HCT116 (cell line): ENCODE data around the gene PCLO.

Source experiments
- ELF1 ChIP-seq: IDR thresholded peaks from 2 replicates; pipeline ENCODE4 v1.6.1; 2012; ENCODE audit warnings: low read depth, borderline replicate concordance
- EZH2 ChIP-seq: fragments of 200-600 bp; sonication (generic); IDR thresholded peaks from 2 replicates; pipeline ENCODE4 v1.6.1; 2017; ENCODE audit warnings: antibody characterized with exemption, mixed run types
- EZH2phosphoT487 ChIP-seq: fragments of 200-600 bp; IDR thresholded peaks from 2 replicates; pipeline ENCODE4 v1.6.1; 2018; ENCODE audit warnings: antibody characterized with exemption, borderline replicate concordance
- FOSL1 ChIP-seq: IDR thresholded peaks from 2 replicates; pipeline ENCODE4 v1.6.1; 2012; ENCODE audit warnings: low read depth
- POLR2A ChIP-seq: IDR thresholded peaks from 2 replicates; pipeline ENCODE4 v1.7.0; 2011; ENCODE audit warnings: borderline replicate concordance; ENCODE audit not compliant: insufficient read depth, insufficient read length; ENCODE audit errors: extremely low read depth
- SP1 ChIP-seq: IDR thresholded peaks from 2 replicates; pipeline ENCODE4 v1.6.1; 2012; ENCODE audit warnings: low read depth
- TCF7L2 ChIP-seq: IDR thresholded peaks from 2 replicates; pipeline ENCODE4 v1.7.0; 2011; ENCODE audit warnings: borderline replicate concordance, inconsistent platforms; ENCODE audit not compliant: insufficient read depth, insufficient read length; ENCODE audit errors: extremely low read depth
- ZFX ChIP-seq: fragments of 450-650 bp; IDR thresholded peaks from 2 replicates; pipeline ENCODE4 v1.6.1; 2017
- ZNF274 ChIP-seq: fragments of 200-500 bp; sonication (Bioruptor generic); IDR thresholded peaks from 2 replicates; pipeline ENCODE4 v1.6.1; 2014; ENCODE audit warnings: mild to moderate bottlenecking, low read depth, low read length, inconsistent platforms
- TF ChIP-seq, protein P1 (sequence below): IDR thresholded peaks from 2 replicates; pipeline ENCODE4 v1.6.1; 2012
- TF ChIP-seq, protein P2 (sequence below), 3 experiments: fragments of 200-600 bp in 1 of 3; sonication (generic) in 1 of 3; IDR thresholded peaks in 2 of 3; conservative IDR thresholded peaks in 1 of 3; 2 replicates each; pipeline ENCODE4 v1.5.1; 2012 to 2017; ENCODE audit warnings: low read depth in 2 of 3, low read length in 2 of 3, antibody characterized with exemption in 1 of 3, borderline replicate concordance in 1 of 3, control low read depth in 1 of 3, mild to moderate bottlenecking in 1 of 3, mixed read lengths in 1 of 3, mixed run types in 1 of 3, moderate library complexity in 1 of 3; ENCODE audit not compliant: insufficient read depth in 1 of 3
- TF ChIP-seq, protein P3 (sequence below): IDR thresholded peaks from 2 replicates; pipeline ENCODE4 v1.6.1; 2012; ENCODE audit warnings: low read depth

DNA sequence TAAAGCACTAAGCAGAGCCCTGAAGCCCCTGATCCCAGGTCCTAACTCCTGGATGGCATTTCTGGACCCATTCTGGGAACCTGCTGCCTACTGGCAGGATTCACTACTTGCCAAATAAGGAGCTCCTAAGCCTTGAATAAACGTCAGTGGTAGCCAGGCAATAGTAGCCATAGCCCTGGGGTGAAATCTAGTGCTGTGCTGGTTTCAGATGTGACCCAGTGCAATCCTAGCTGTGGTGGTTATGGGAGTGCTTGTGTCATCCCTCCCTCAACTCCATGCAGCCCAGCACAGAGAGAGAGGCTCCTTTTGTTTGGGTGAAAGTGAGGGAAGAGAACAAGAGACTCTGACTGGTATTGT lies 43.7 kb downstream of the PCLO start:
- TF ChIP-seq TCF7L2: no peak
- no peak for TF ChIP-seq EZH2
- TF ChIP-seq, protein P1, sequence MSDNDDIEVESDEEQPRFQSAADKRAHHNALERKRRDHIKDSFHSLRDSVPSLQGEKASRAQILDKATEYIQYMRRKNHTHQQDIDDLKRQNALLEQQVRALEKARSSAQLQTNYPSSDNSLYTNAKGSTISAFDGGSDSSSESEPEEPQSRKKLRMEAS: no peak
- TF ChIP-seq, protein P2, sequence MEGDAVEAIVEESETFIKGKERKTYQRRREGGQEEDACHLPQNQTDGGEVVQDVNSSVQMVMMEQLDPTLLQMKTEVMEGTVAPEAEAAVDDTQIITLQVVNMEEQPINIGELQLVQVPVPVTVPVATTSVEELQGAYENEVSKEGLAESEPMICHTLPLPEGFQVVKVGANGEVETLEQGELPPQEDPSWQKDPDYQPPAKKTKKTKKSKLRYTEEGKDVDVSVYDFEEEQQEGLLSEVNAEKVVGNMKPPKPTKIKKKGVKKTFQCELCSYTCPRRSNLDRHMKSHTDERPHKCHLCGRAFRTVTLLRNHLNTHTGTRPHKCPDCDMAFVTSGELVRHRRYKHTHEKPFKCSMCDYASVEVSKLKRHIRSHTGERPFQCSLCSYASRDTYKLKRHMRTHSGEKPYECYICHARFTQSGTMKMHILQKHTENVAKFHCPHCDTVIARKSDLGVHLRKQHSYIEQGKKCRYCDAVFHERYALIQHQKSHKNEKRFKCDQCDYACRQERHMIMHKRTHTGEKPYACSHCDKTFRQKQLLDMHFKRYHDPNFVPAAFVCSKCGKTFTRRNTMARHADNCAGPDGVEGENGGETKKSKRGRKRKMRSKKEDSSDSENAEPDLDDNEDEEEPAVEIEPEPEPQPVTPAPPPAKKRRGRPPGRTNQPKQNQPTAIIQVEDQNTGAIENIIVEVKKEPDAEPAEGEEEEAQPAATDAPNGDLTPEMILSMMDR (IDR thresholded peaks at IDR 0.05 in 2 of 3, conservative IDR thresholded peaks at IDR 0.05 in 1 of 3; ENCODE audit: borderline replicate concordance in 1 of 3, insufficient read depth in 1 of 3, low read depth in 2 of 3, low read length in 2 of 3): no peak
- TF ChIP-seq ZFX: no peak
- TF ChIP-seq ZNF274: no peak
- no peak for TF ChIP-seq FOSL1
- TF ChIP-seq POLR2A: no peak
- TF ChIP-seq, protein P3, sequence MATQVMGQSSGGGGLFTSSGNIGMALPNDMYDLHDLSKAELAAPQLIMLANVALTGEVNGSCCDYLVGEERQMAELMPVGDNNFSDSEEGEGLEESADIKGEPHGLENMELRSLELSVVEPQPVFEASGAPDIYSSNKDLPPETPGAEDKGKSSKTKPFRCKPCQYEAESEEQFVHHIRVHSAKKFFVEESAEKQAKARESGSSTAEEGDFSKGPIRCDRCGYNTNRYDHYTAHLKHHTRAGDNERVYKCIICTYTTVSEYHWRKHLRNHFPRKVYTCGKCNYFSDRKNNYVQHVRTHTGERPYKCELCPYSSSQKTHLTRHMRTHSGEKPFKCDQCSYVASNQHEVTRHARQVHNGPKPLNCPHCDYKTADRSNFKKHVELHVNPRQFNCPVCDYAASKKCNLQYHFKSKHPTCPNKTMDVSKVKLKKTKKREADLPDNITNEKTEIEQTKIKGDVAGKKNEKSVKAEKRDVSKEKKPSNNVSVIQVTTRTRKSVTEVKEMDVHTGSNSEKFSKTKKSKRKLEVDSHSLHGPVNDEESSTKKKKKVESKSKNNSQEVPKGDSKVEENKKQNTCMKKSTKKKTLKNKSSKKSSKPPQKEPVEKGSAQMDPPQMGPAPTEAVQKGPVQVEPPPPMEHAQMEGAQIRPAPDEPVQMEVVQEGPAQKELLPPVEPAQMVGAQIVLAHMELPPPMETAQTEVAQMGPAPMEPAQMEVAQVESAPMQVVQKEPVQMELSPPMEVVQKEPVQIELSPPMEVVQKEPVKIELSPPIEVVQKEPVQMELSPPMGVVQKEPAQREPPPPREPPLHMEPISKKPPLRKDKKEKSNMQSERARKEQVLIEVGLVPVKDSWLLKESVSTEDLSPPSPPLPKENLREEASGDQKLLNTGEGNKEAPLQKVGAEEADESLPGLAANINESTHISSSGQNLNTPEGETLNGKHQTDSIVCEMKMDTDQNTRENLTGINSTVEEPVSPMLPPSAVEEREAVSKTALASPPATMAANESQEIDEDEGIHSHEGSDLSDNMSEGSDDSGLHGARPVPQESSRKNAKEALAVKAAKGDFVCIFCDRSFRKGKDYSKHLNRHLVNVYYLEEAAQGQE: no peak
- TF ChIP-seq EZH2phosphoT487: no peak
- TF ChIP-seq ELF1: no peak
- no peak for TF ChIP-seq SP1
